ENCODE data around the gene RTEL1.
A peak's percentile ranks its signal among the peaks of the same experiment; 100 is the strongest.

The RTEL1 gene, protein sequence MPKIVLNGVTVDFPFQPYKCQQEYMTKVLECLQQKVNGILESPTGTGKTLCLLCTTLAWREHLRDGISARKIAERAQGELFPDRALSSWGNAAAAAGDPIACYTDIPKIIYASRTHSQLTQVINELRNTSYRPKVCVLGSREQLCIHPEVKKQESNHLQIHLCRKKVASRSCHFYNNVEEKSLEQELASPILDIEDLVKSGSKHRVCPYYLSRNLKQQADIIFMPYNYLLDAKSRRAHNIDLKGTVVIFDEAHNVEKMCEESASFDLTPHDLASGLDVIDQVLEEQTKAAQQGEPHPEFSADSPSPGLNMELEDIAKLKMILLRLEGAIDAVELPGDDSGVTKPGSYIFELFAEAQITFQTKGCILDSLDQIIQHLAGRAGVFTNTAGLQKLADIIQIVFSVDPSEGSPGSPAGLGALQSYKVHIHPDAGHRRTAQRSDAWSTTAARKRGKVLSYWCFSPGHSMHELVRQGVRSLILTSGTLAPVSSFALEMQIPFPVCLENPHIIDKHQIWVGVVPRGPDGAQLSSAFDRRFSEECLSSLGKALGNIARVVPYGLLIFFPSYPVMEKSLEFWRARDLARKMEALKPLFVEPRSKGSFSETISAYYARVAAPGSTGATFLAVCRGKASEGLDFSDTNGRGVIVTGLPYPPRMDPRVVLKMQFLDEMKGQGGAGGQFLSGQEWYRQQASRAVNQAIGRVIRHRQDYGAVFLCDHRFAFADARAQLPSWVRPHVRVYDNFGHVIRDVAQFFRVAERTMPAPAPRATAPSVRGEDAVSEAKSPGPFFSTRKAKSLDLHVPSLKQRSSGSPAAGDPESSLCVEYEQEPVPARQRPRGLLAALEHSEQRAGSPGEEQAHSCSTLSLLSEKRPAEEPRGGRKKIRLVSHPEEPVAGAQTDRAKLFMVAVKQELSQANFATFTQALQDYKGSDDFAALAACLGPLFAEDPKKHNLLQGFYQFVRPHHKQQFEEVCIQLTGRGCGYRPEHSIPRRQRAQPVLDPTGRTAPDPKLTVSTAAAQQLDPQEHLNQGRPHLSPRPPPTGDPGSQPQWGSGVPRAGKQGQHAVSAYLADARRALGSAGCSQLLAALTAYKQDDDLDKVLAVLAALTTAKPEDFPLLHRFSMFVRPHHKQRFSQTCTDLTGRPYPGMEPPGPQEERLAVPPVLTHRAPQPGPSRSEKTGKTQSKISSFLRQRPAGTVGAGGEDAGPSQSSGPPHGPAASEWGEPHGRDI (N-terminal part only)

DNA sequence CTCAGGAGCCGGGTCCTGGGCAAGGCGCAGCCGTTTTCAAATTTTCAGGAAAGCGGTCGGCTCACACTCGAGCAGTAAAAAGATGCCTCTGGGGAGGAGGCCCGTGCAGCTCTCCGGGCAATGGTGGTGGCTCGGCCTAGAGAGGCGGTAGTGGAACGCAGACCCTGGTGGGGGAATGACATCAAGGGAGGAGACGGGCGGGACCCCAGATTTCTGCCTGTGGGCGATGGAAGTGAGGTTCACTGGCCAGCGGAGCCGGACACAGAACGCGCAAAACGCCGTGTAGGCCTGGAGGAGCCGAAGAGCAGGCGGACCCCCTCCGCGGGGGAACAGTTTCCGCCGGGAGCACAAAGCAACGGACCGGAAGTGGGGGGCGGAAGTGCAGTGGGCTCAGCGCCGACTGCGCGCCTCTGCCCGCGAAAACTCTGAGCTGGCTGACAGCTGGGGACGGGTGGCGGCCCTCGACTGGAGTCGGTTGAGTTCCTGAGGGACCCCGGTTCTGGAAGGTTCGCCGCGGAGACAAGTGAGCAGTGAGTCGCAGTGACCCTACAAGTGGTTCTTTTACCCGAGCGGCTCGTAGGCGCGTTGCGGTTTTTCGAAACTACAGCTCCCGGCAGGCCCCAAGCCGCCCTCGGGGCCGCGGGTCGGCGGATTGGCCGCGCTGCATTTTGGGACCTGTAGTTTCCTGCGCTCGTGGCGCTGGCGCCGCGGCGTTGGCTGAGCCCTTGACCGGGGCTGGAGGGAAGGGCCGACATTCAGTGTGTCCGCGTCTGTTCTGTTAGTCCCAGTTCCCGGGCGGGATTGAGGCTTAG, at the start of gene RTEL1:
Gene RTEL1, plus strand, starts transcription at position 376 of the 812 bp plus-strand sequence. CDS start 1,091 bp downstream, outside the sequence.
- H4K20me1 ChIP-seq (ENCODE audit: insufficient read depth, low read length): no peaks in the 10 kb centered on the region
- H3F3A ChIP-seq (ENCODE audit: insufficient read depth, low read length): no peaks in the 10 kb centered on the region
- TF ChIP-seq, protein P1, sequence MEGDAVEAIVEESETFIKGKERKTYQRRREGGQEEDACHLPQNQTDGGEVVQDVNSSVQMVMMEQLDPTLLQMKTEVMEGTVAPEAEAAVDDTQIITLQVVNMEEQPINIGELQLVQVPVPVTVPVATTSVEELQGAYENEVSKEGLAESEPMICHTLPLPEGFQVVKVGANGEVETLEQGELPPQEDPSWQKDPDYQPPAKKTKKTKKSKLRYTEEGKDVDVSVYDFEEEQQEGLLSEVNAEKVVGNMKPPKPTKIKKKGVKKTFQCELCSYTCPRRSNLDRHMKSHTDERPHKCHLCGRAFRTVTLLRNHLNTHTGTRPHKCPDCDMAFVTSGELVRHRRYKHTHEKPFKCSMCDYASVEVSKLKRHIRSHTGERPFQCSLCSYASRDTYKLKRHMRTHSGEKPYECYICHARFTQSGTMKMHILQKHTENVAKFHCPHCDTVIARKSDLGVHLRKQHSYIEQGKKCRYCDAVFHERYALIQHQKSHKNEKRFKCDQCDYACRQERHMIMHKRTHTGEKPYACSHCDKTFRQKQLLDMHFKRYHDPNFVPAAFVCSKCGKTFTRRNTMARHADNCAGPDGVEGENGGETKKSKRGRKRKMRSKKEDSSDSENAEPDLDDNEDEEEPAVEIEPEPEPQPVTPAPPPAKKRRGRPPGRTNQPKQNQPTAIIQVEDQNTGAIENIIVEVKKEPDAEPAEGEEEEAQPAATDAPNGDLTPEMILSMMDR (IDR thresholded peaks at IDR 0.05; ENCODE audit: low read length): no peak
- TF ChIP-seq EZH2 (optimal IDR thresholded peaks at IDR 0.05; ENCODE audit: low read depth, low read length) (no peak), EZH2phosphoT487 (IDR thresholded peaks at IDR 0.05; ENCODE audit: low read length) (no peak)
- peak within 1 kb of the TSS; percentile 95 for H2AFZ ChIP-seq (ENCODE audit: low read length)
- peak within 1 kb of the TSS; percentile 85 for H3K9ac ChIP-seq (ENCODE audit: low read length)
- peak; percentile 94 for DNase-seq
- H3K36me3 ChIP-seq (replicated peaks; ENCODE audit: insufficient read depth, low read length): no peaks in the 10 kb centered on the region
- H3K9me2 ChIP-seq (replicated peaks; ENCODE audit: insufficient read depth, low read length): no peaks in the 10 kb centered on the region
- no peaks in the 10 kb centered on the region for H3K9me3 ChIP-seq (replicated peaks; ENCODE audit: insufficient read depth, low read length)
- H3K27me3 ChIP-seq (replicated peaks; ENCODE audit: insufficient read depth, low read length): peaks cover 22% of the 10 kb centered on the region
- 0 out of 2 replicates have a peak, but pooled peaks cover 4% of the 10 kb centered on the region for H3K4me1 ChIP-seq (ENCODE audit: low read length)
- peak within 1 kb of the TSS; percentile 54; the same call in 1 of the 2 replicates for H3K27ac ChIP-seq (ENCODE audit: low read length)
- H3K4me3 ChIP-seq (ENCODE audit: low read length): peak within 1 kb of the TSS; percentile 95
- peaks cover 21% of the 10 kb centered on the region for H3K79me2 ChIP-seq (ENCODE audit: low read length)
- H3K4me2 ChIP-seq (ENCODE audit: low read depth, low read length): peak within 1 kb of the TSS; percentile 70

DNA sequence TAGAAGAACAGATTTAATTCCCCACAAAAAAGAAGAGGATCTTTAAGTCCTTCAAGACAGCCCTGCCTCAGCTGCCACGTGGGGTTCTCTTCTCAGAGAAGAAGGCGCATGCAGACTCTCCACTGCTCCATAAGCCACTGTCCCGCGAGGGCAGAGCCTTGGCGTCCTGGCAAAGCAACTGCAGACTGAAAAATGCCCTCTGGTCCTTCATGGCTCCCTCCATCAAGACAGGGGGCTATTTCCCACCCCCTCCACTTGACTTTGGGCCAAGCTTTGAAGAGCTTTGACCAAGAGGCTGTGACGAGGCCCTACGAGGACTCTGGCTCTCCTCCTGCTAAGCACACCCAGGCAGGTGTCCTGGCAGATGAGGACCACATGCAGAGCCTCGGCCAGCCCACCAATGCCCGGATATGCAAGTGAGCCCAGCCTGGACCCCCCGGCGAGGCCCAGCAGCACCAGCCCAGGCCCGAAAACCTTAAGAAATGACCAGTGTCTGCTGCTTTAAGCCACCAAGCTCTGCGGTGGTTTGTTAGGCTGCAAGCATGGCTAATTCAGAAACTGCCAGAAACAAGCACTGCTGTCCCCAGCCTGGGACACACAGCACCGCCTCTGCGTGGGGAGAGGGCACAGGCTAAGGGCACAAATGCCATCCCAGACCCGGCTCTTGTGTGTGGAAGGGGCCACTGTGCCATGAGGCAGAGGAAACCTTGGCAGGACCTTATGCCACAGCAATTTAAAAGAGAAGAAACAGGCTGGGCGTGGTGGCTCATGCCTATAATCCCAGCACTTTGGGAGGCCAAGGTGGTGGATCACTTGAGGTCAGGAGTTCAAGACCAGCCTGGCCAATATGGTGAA, 47.3 kb upstream of the RTEL1 start:
- Histone ChIP-seq H3K9me2 (replicated peaks; ENCODE audit: insufficient read depth, low read length) (no peaks in the 10 kb centered on the region), H3K4me2 (ENCODE audit: low read depth, low read length) (no peak overlapping the region), H3K9ac (ENCODE audit: low read length) (no peak overlapping the region), H3K9me3 (replicated peaks; ENCODE audit: insufficient read depth, low read length) (no peaks in the 10 kb centered on the region), H3F3A (ENCODE audit: insufficient read depth, low read length) (no peaks in the 10 kb centered on the region), H3K27me3 (replicated peaks; ENCODE audit: insufficient read depth, low read length) (no peaks in the 10 kb centered on the region), H2AFZ (ENCODE audit: low read length) (no peak overlapping the region), H3K79me2 (ENCODE audit: low read length) (peaks cover 43% of the 10 kb centered on the region), H3K4me1 (ENCODE audit: low read length) (no peaks in the 10 kb centered on the region), H4K20me1 (ENCODE audit: insufficient read depth, low read length) (no peaks in the 10 kb centered on the region), H3K36me3 (replicated peaks; ENCODE audit: insufficient read depth, low read length) (no peaks in the 10 kb centered on the region), H3K4me3 (ENCODE audit: low read length) (no peak overlapping the region), H3K27ac (ENCODE audit: low read length) (no peak overlapping the region)
- TF ChIP-seq, protein P1 (IDR thresholded peaks at IDR 0.05; ENCODE audit: low read length): no peak
- TF ChIP-seq EZH2phosphoT487 (IDR thresholded peaks at IDR 0.05; ENCODE audit: low read length) (no peak), EZH2 (optimal IDR thresholded peaks at IDR 0.05; ENCODE audit: low read depth, low read length) (no peak)
- DNase-seq: no peak

All from MM.1S (cell line).